ENCODE data around the gene AQP6.

GRCh38 chr12:49947593-49948226 is 25.0 kb upstream of the AQP6 start:
- TF ChIP-seq CTCF (IDR thresholded peaks at IDR 0.05; ENCODE audit: low read length) (no peak), EZH2phosphoT487 (IDR thresholded peaks at IDR 0.05; ENCODE audit: low read length) (no peak)
